Measurements from ENCODE around the gene UBASH3B.
"Not testable (repeated sequence)": the region's sequence is repeated elsewhere in the genome, so short reads cannot be mapped to it uniquely, and the experiment has no call there.

UBASH3B gene

GRCh38 chr11:122852796-122853160 lies 197.3 kb downstream of the UBASH3B start:
- no peaks in the 10 kb centered on the region for H3K9me3 ChIP-seq (ENCODE audit: control insufficient read depth in 2 of 2, low read length in 2 of 2)
- H3K27ac ChIP-seq (ENCODE audit: low read depth in 2 of 2, low read length in 2 of 2) = no peak overlapping the region
- no peak overlapping the region for H3K9ac ChIP-seq (ENCODE audit: low read depth in 1 of 2, low read length in 2 of 2)
- no peaks in the 10 kb centered on the region for H3K27me3 ChIP-seq (ENCODE audit: control insufficient read depth in 2 of 2, insufficient read depth in 2 of 2, low read length in 2 of 2)
- no peak overlapping the region for H3K4me3 ChIP-seq (ENCODE audit: low read length in 2 of 2)
- H3K36me3 ChIP-seq (ENCODE audit: control insufficient read depth in 2 of 2, insufficient read depth in 2 of 2, low read length in 2 of 2) = no peaks in the 10 kb centered on the region
- H3K4me1 ChIP-seq (ENCODE audit: control insufficient read depth in 2 of 2, insufficient read depth in 2 of 2, low read length in 2 of 2) = no peaks in the 10 kb centered on the region

GRCh38 chr11:122853261-122853660 lies 197.7 kb downstream of the UBASH3B start:
- H3K4me1 ChIP-seq (ENCODE audit: control insufficient read depth in 2 of 2, insufficient read depth in 2 of 2, low read length in 2 of 2) = no peaks in the 10 kb centered on the region
- H3K4me3 ChIP-seq (ENCODE audit: low read length in 2 of 2) = no peak overlapping the region
- H3K9ac ChIP-seq (ENCODE audit: low read depth in 1 of 2, low read length in 2 of 2) = no peak overlapping the region
- no peaks in the 10 kb centered on the region for H3K9me3 ChIP-seq (ENCODE audit: control insufficient read depth in 2 of 2, low read length in 2 of 2)
- no peak overlapping the region for H3K27ac ChIP-seq (ENCODE audit: low read depth in 2 of 2, low read length in 2 of 2)
- no peaks in the 10 kb centered on the region for H3K36me3 ChIP-seq (ENCODE audit: control insufficient read depth in 2 of 2, insufficient read depth in 2 of 2, low read length in 2 of 2)
- H3K27me3 ChIP-seq (ENCODE audit: control insufficient read depth in 2 of 2, insufficient read depth in 2 of 2, low read length in 2 of 2) = no peaks in the 10 kb centered on the region

DNA sequence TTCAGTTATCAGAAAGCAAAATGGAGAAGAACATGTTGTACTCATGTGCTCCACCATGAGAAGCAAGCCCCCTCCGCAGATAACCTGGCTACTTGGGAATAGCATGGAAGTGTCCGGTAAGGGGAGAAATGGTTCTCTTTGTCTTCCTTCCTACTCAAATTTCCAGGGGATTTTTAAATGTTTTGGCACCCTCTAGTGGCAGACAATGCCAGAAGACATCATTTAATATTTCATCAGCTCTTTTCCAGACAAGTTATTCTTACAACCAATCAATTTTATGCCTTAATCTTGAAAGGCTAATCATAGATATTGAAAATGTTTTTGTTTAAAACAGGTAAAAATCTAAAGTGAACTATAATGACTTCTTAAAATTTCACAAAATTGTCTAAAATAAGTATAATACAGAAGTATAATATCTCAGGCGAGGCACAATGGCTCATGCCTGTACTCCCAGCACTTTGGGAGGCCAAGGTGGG lies 198.5 kb downstream of the UBASH3B start:
- no peak overlapping the region for H3K9ac ChIP-seq (ENCODE audit: low read depth in 1 of 2, low read length in 2 of 2)
- H3K36me3 ChIP-seq (ENCODE audit: control insufficient read depth in 2 of 2, insufficient read depth in 2 of 2, low read length in 2 of 2) = no peaks in the 10 kb centered on the region
- no peak overlapping the region for H3K4me3 ChIP-seq (ENCODE audit: low read length in 2 of 2)
- H3K4me1 ChIP-seq (ENCODE audit: control insufficient read depth in 2 of 2, insufficient read depth in 2 of 2, low read length in 2 of 2) = no peaks in the 10 kb centered on the region
- H3K9me3 ChIP-seq (ENCODE audit: control insufficient read depth in 2 of 2, low read length in 2 of 2) = no peaks in the 10 kb centered on the region
- H3K27me3 ChIP-seq (ENCODE audit: control insufficient read depth in 2 of 2, insufficient read depth in 2 of 2, low read length in 2 of 2) = no peaks in the 10 kb centered on the region
- H3K27ac ChIP-seq (ENCODE audit: low read depth in 2 of 2, low read length in 2 of 2) = no peak overlapping the region

DNA sequence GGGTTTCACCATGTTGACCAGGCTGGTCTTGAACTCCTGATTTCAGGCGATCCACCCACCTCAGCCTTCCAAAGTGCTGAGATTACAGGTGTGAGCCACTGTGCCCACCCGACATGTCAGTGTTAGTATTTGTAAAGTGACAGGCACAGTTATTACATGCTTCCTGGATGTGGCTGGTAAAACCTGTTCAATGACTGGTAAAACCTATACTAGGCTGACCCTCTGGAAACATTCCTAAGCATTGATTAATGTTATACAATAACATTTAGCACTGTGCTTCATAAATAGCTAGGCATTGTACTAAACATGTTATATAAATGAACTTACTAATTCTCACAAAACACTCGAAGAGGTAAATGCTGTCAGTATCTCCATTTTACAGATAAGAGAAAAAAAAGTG lies 206.1 kb downstream of the UBASH3B start:
- Histone ChIP-seq H3K27me3 (ENCODE audit: control insufficient read depth in 2 of 2, insufficient read depth in 2 of 2, low read length in 2 of 2) (peaks cover 5 to 12% of the 10 kb centered on the region in 2 donors), H3K4me1 (ENCODE audit: control insufficient read depth in 2 of 2, insufficient read depth in 2 of 2, low read length in 2 of 2) (no peaks in the 10 kb centered on the region), H3K4me3 (ENCODE audit: low read length in 2 of 2) (no peak overlapping the region), H3K36me3 (ENCODE audit: control insufficient read depth in 2 of 2, insufficient read depth in 2 of 2, low read length in 2 of 2) (no peaks in the 10 kb centered on the region), H3K9me3 (ENCODE audit: control insufficient read depth in 2 of 2, low read length in 2 of 2) (no peaks in the 10 kb centered on the region), H3K27ac (ENCODE audit: low read depth in 2 of 2, low read length in 2 of 2) (no peak overlapping the region), H3K9ac (ENCODE audit: low read depth in 1 of 2, low read length in 2 of 2) (no peak overlapping the region)

DNA sequence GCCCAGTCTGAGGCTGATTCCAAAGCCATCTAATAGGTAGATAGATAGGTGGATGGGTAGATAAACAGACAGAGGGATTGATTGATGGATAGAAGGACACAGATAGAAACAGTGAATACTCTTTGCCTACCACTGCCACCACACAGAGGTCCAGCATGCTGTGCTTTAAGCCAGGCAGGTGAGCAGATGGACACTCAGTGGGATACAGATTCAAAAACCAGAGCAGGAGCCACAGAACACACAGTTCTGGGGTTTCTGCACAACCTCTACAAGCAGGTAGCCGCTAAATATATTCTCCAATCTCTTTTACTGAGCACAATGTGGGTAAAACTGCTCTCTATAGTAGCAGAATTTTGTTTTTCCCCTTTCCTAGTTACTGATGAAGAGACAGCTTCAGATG lies 206.6 kb downstream of the UBASH3B start:
- no peak overlapping the region for H3K9ac ChIP-seq (ENCODE audit: low read depth in 1 of 2, low read length in 2 of 2)
- H3K27me3 ChIP-seq (ENCODE audit: control insufficient read depth in 2 of 2, insufficient read depth in 2 of 2, low read length in 2 of 2) = peaks cover 5 to 12% of the 10 kb centered on the region in 2 donors
- no peak overlapping the region for H3K4me3 ChIP-seq (ENCODE audit: low read length in 2 of 2)
- H3K27ac ChIP-seq (ENCODE audit: low read depth in 2 of 2, low read length in 2 of 2) = no peak overlapping the region
- H3K36me3 ChIP-seq (ENCODE audit: control insufficient read depth in 2 of 2, insufficient read depth in 2 of 2, low read length in 2 of 2) = no peaks in the 10 kb centered on the region
- H3K9me3 ChIP-seq (ENCODE audit: control insufficient read depth in 2 of 2, low read length in 2 of 2) = no peaks in the 10 kb centered on the region
- H3K4me1 ChIP-seq (ENCODE audit: control insufficient read depth in 2 of 2, insufficient read depth in 2 of 2, low read length in 2 of 2) = no peaks in the 10 kb centered on the region

GRCh38 chr11:122863154-122863553 lies 207.6 kb downstream of the UBASH3B start:
- H3K9ac ChIP-seq (ENCODE audit: low read depth in 1 of 2, low read length in 2 of 2); H3K4me1 ChIP-seq (ENCODE audit: control insufficient read depth in 2 of 2, insufficient read depth in 2 of 2, low read length in 2 of 2); H3K9me3 ChIP-seq (ENCODE audit: control insufficient read depth in 2 of 2, low read length in 2 of 2); H3K27ac ChIP-seq (ENCODE audit: low read depth in 2 of 2, low read length in 2 of 2); H3K36me3 ChIP-seq (ENCODE audit: control insufficient read depth in 2 of 2, insufficient read depth in 2 of 2, low read length in 2 of 2); H3K4me3 ChIP-seq (ENCODE audit: low read length in 2 of 2): not testable (repeated sequence)
- H3K27me3 ChIP-seq (ENCODE audit: control insufficient read depth in 2 of 2, insufficient read depth in 2 of 2, low read length in 2 of 2) = peaks cover 5 to 12% of the 10 kb centered on the region in 2 donors

- Histone ChIP-seq H3K4me3 (ENCODE audit: low read length in 2 of 2) (no peak overlapping the region), H3K9me3 (ENCODE audit: control insufficient read depth in 2 of 2, low read length in 2 of 2) (no peaks in the 10 kb centered on the region), H3K4me1 (ENCODE audit: control insufficient read depth in 2 of 2, insufficient read depth in 2 of 2, low read length in 2 of 2) (no peaks in the 10 kb centered on the region), H3K9ac (ENCODE audit: low read depth in 1 of 2, low read length in 2 of 2) (no peak overlapping the region), H3K27me3 (ENCODE audit: control insufficient read depth in 2 of 2, insufficient read depth in 2 of 2, low read length in 2 of 2) (peaks cover 5 to 12% of the 10 kb centered on the region in 2 donors), H3K27ac (ENCODE audit: low read depth in 2 of 2, low read length in 2 of 2) (no peak overlapping the region), H3K36me3 (ENCODE audit: control insufficient read depth in 2 of 2, insufficient read depth in 2 of 2, low read length in 2 of 2) (no peaks in the 10 kb centered on the region)
Measured at GRCh38 chr11:122863704-122864326, 208.3 kb downstream of the UBASH3B start.

All from mucosa of rectum (tissue), 2 donors.